Measurements from ENCODE around the gene TSPAN2. TPM values are rescaled to one million over a fixed set of nuclear protein-coding genes. Genes with fewer than 3 reads are reported as not detected.

The TSPAN2 gene
- total RNA-seq, 2 donors from 2014 or later, result 7.1 to 10.7 TPM

GRCh38 chr1:115078708-115079107 lies 10.6 kb downstream of the TSPAN2 start:
- Mint-ChIP-seq H3K36me3 (ENCODE audit: low read depth) (no peaks in the 10 kb centered on the region), H3K4me1 (no peaks in the 10 kb centered on the region), H3K27ac (no peak overlapping the region), H3K9me3 (no peaks in the 10 kb centered on the region), H3K4me3 (no peak overlapping the region), H3K27me3 (ENCODE audit: insufficient read depth) (peaks cover 6% of the 10 kb centered on the region)
- 93 to 100% methylated on average over 4 of the region's 4 CpGs for WGBS, 2 experiments (ENCODE audit: insufficient coverage in 1 of 2, insufficient read length in 1 of 2)
- Histone ChIP-seq H3K27ac (ENCODE audit: low read depth, low read length) (no peak overlapping the region), H3K36me3 (ENCODE audit: control insufficient read depth, insufficient read depth, low read length) (no peaks in the 10 kb centered on the region), H3K9ac (ENCODE audit: extremely low read depth, low read length, poor library complexity, severe bottlenecking) (no peak overlapping the region), H3K27me3 (ENCODE audit: control insufficient read depth, insufficient read depth, low read length, poor library complexity, severe bottlenecking) (no peaks in the 10 kb centered on the region), H3K9me3 (ENCODE audit: control insufficient read depth, low read length) (no peaks in the 10 kb centered on the region), H3K4me3 (ENCODE audit: low read length) (no peak overlapping the region), H3K4me1 (ENCODE audit: control insufficient read depth, insufficient read depth, low read length) (no peaks in the 10 kb centered on the region)
- no peak for TF ChIP-seq CTCF (conservative IDR thresholded peaks at IDR 0.05)
- DNase-seq, result no peak

GRCh38 chr1:115077984-115078330 lies 11.3 kb downstream of the TSPAN2 start:
- Mint-ChIP-seq H3K27ac (no peak overlapping the region), H3K4me1 (no peaks in the 10 kb centered on the region), H3K36me3 (ENCODE audit: low read depth) (no peaks in the 10 kb centered on the region), H3K9me3 (no peaks in the 10 kb centered on the region), H3K27me3 (ENCODE audit: insufficient read depth) (peaks cover 6% of the 10 kb centered on the region), H3K4me3 (no peak overlapping the region)
- Histone ChIP-seq H3K4me1 (ENCODE audit: control insufficient read depth, insufficient read depth, low read length) (no peaks in the 10 kb centered on the region), H3K4me3 (ENCODE audit: low read length) (no peak overlapping the region), H3K9ac (ENCODE audit: extremely low read depth, low read length, poor library complexity, severe bottlenecking) (no peak overlapping the region), H3K27me3 (ENCODE audit: control insufficient read depth, insufficient read depth, low read length, poor library complexity, severe bottlenecking) (no peaks in the 10 kb centered on the region), H3K27ac (ENCODE audit: low read depth, low read length) (no peak overlapping the region), H3K36me3 (ENCODE audit: control insufficient read depth, insufficient read depth, low read length) (no peaks in the 10 kb centered on the region), H3K9me3 (ENCODE audit: control insufficient read depth, low read length) (no peaks in the 10 kb centered on the region)
- WGBS, 2 experiments (ENCODE audit: insufficient coverage in 1 of 2, insufficient read length in 1 of 2), result 82% methylated on average over 1 of the region's 1 CpG; no CpG with 5 or more reads in 1 of the 2 experiments
- no peak for TF ChIP-seq CTCF (conservative IDR thresholded peaks at IDR 0.05)
- DNase-seq, result no peak

- H3K36me3 ChIP-seq (ENCODE audit: control insufficient read depth, insufficient read depth, low read length), result no peaks in the 10 kb centered on the region
- H3K4me1 ChIP-seq (ENCODE audit: control insufficient read depth, insufficient read depth, low read length), result no peaks in the 10 kb centered on the region
- Mint-ChIP-seq H3K27ac (no peak overlapping the region), H3K9me3 (no peaks in the 10 kb centered on the region), H3K27me3 (ENCODE audit: insufficient read depth) (peaks cover 6% of the 10 kb centered on the region), H3K4me3 (no peak overlapping the region), H3K4me1 (no peaks in the 10 kb centered on the region), H3K36me3 (ENCODE audit: low read depth) (no peaks in the 10 kb centered on the region)
- H3K9ac ChIP-seq (ENCODE audit: extremely low read depth, low read length, poor library complexity, severe bottlenecking), result no peak overlapping the region
- H3K4me3 ChIP-seq (ENCODE audit: low read length), result no peak overlapping the region
- no peak overlapping the region for H3K27ac ChIP-seq (ENCODE audit: low read depth, low read length)
- DNase-seq, result no peak
- WGBS, 2 experiments (ENCODE audit: insufficient coverage in 1 of 2, insufficient read length in 1 of 2), result 96 to 97% methylated on average over 3 to 5 of the region's 5 CpGs
- no peaks in the 10 kb centered on the region for H3K9me3 ChIP-seq (ENCODE audit: control insufficient read depth, low read length)
- no peak for TF ChIP-seq CTCF (conservative IDR thresholded peaks at IDR 0.05)
- no peaks in the 10 kb centered on the region for H3K27me3 ChIP-seq (ENCODE audit: control insufficient read depth, insufficient read depth, low read length, poor library complexity, severe bottlenecking)
Measured at GRCh38 chr1:115077286-115077983, 11.9 kb downstream of the TSPAN2 start.
